Measurements from ENCODE around the gene SYCE3.
"Not testable (repeated sequence)": the region's sequence is repeated elsewhere in the genome, so short reads cannot be mapped to it uniquely, and the experiment has no call there.

Gene SYCE3

GRCh38 chr22:50536226-50536625, 26.5 kb downstream of the SYCE3 start:
- Histone ChIP-seq H2AFZ (ENCODE audit: low read depth, low read length, severe bottlenecking) (no peak overlapping the region), H3K4me2 (ENCODE audit: low read depth, low read length, poor library complexity, severe bottlenecking) (no peak overlapping the region), H3K9me2 (replicated peaks; ENCODE audit: insufficient read depth, low read length) (no peaks in the 10 kb centered on the region), H4K20me1 (ENCODE audit: low read depth, low read length) (no peaks in the 10 kb centered on the region), H3K27me3 (ENCODE audit: low read length) (no peaks in the 10 kb centered on the region), H3K36me3 (ENCODE audit: low read length) (no peaks in the 10 kb centered on the region), H3K9me3 (ENCODE audit: insufficient read depth, low read length) (no peaks in the 10 kb centered on the region), H3K9ac (ENCODE audit: low read length) (no peak overlapping the region), H3F3A (ENCODE audit: insufficient read depth) (peaks cover 33% of the 10 kb centered on the region), H3K27ac (ENCODE audit: low read depth, low read length) (0 out of 2 replicates have a peak overlapping the region, but pooled peaks have one; percentile 24), H3K79me2 (ENCODE audit: insufficient read depth, low read length) (no peaks in the 10 kb centered on the region), H3K4me3 (ENCODE audit: insufficient read depth, low read length, poor library complexity, severe bottlenecking) (no peak overlapping the region)
- TF ChIP-seq EZH2phosphoT487 (conservative IDR thresholded peaks at IDR 0.05; ENCODE audit: low read length) = no peak
- TF ChIP-seq, protein P1, sequence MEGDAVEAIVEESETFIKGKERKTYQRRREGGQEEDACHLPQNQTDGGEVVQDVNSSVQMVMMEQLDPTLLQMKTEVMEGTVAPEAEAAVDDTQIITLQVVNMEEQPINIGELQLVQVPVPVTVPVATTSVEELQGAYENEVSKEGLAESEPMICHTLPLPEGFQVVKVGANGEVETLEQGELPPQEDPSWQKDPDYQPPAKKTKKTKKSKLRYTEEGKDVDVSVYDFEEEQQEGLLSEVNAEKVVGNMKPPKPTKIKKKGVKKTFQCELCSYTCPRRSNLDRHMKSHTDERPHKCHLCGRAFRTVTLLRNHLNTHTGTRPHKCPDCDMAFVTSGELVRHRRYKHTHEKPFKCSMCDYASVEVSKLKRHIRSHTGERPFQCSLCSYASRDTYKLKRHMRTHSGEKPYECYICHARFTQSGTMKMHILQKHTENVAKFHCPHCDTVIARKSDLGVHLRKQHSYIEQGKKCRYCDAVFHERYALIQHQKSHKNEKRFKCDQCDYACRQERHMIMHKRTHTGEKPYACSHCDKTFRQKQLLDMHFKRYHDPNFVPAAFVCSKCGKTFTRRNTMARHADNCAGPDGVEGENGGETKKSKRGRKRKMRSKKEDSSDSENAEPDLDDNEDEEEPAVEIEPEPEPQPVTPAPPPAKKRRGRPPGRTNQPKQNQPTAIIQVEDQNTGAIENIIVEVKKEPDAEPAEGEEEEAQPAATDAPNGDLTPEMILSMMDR (IDR thresholded peaks at IDR 0.05; ENCODE audit: insufficient read depth, low read length, poor library complexity, severe bottlenecking) = no peak

- TF ChIP-seq, protein P1 (IDR thresholded peaks at IDR 0.05; ENCODE audit: insufficient read depth, low read length, poor library complexity, severe bottlenecking) = no peak
- no peak for TF ChIP-seq EZH2phosphoT487 (conservative IDR thresholded peaks at IDR 0.05; ENCODE audit: low read length)
- Histone ChIP-seq H3K9ac (ENCODE audit: low read length) (no peak overlapping the region), H3K79me2 (ENCODE audit: insufficient read depth, low read length) (no peaks in the 10 kb centered on the region), H2AFZ (ENCODE audit: low read depth, low read length, severe bottlenecking) (peak overlapping the region; percentile 72), H3K9me2 (replicated peaks; ENCODE audit: insufficient read depth, low read length) (no peaks in the 10 kb centered on the region), H3K27me3 (ENCODE audit: low read length) (no peaks in the 10 kb centered on the region), H3K36me3 (ENCODE audit: low read length) (no peaks in the 10 kb centered on the region), H3K27ac (ENCODE audit: low read depth, low read length) (peak overlapping the region; percentile 78), H4K20me1 (ENCODE audit: low read depth, low read length) (no peaks in the 10 kb centered on the region), H3K4me3 (ENCODE audit: insufficient read depth, low read length, poor library complexity, severe bottlenecking) (no peak overlapping the region), H3K9me3 (ENCODE audit: insufficient read depth, low read length) (no peaks in the 10 kb centered on the region), H3F3A (ENCODE audit: insufficient read depth) (peaks cover 23% of the 10 kb centered on the region), H3K4me2 (ENCODE audit: low read depth, low read length, poor library complexity, severe bottlenecking) (peak overlapping the region; percentile 48)
Observed at GRCh38 chr22:50535113-50535512, 27.6 kb downstream of the SYCE3 start.

DNA sequence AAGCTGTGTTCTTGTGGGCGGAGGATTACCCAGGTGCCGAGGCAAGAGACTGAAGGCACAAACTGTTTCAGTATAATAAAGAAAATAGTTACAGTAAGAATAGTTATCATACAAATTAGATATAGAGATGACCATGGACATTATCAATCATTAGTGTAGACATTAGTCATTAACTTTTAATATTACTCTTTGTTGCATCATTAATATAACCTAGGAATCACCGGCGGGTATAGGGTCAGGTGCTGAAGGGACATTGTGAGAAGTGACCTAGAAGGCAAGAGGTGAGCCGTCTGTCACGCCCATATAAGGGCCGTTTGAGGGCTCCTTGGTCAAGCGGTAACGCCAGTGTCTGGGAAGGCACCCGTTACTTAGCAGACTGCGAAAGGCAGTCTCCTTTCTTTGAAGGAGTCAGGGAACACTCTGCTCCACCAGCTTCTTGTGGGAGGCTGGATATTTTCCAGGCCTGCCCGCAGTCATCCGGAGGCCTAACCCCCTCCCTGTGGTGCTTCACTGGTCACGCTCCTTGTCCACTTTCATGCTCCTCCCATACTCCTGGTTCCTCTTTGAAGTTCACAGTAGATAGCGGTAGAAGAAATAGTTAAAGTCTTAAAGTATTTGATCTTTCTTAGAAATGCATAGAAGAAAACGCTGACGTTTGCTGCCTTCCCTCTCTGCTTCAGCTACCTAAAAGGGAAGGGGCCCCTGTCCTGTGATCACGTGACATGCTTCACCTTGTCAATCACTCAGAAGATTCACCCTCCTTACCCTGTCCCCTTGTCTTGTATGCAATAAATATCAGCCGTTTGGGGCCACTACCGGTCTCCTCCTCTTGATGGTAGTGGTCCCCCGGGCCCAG, 28.6 kb downstream of the SYCE3 start:
- H3K9me3 ChIP-seq (ENCODE audit: insufficient read depth, low read length); H3K9me2 ChIP-seq (replicated peaks; ENCODE audit: insufficient read depth, low read length); H4K20me1 ChIP-seq (ENCODE audit: low read depth, low read length); H3K36me3 ChIP-seq (ENCODE audit: low read length); H3K27me3 ChIP-seq (ENCODE audit: low read length); H3K4me3 ChIP-seq (ENCODE audit: insufficient read depth, low read length, poor library complexity, severe bottlenecking); H3K79me2 ChIP-seq (ENCODE audit: insufficient read depth, low read length): not testable (repeated sequence)
- Histone ChIP-seq H3K9ac (ENCODE audit: low read length) (peak overlapping the region; percentile 24; the same call in 1 of the 2 replicates), H3K4me2 (ENCODE audit: low read depth, low read length, poor library complexity, severe bottlenecking) (peak overlapping the region; percentile 44), H3F3A (ENCODE audit: insufficient read depth) (peaks cover 14% of the 10 kb centered on the region), H3K27ac (ENCODE audit: low read depth, low read length) (peak overlapping the region; percentile 68), H2AFZ (ENCODE audit: low read depth, low read length, severe bottlenecking) (peak overlapping the region; percentile 64)
